K562 (cell line): ENCODE results near the gene RTBDN. TPM values are rescaled to one million over a fixed set of nuclear protein-coding genes. Genes with fewer than 3 reads are reported as not detected.

Experiments
- ARNT ChIP-seq, 2 experiments: fragments of 450-650 bp; IDR thresholded peaks; 2 replicates each; pipeline ENCODE4 v1.6.1; 2016; ENCODE audit warnings: mild to moderate bottlenecking in 1 of 2
- BHLHE40 ChIP-seq: IDR thresholded peaks from 2 replicates; pipeline ENCODE4 v1.6.1; 2011; ENCODE audit warnings: low read length, improper control_type of control experiment
- CAMTA2 ChIP-seq: fragments of 250-450 bp; sonication (Bioruptor Pico); conservative IDR thresholded peaks from 2 replicates; pipeline ENCODE4 v1.5.1; 2022
- CBFA2T3 ChIP-seq: fragments of 450-650 bp; IDR thresholded peaks from 2 replicates; pipeline ENCODE4 v1.6.1; 2017
- CTBP1 ChIP-seq: fragments of 450-650 bp; IDR thresholded peaks from 2 replicates; pipeline ENCODE4 v1.6.1; 2016; ENCODE audit warnings: borderline replicate concordance
- DNMT1 ChIP-seq: fragments of 450-650 bp; IDR thresholded peaks from 2 replicates; pipeline ENCODE4 v1.6.1; 2016; ENCODE audit warnings: antibody characterized with exemption, mild to moderate bottlenecking
- EP400 ChIP-seq: fragments of 450-650 bp; IDR thresholded peaks from 2 replicates; pipeline ENCODE4 v1.6.1; 2017; ENCODE audit warnings: antibody characterized with exemption, mild to moderate bottlenecking, moderate library complexity
- GATAD2A ChIP-seq: fragments of 450-650 bp; IDR thresholded peaks from 2 replicates; pipeline ENCODE4 v1.6.1; 2017
- KLF6 ChIP-seq: fragments of 250-450 bp; sonication (Bioruptor Pico); IDR thresholded peaks from 2 replicates; pipeline ENCODE4 v1.4.0; 2020; ENCODE audit warnings: mild to moderate bottlenecking, moderate library complexity, borderline replicate concordance
- MEF2D ChIP-seq: conservative IDR thresholded peaks from 2 replicates; pipeline ENCODE4 v1.6.1; 2016; ENCODE audit warnings: low read depth, missing genetic modification characterization, missing compliant biosample characterization
- MYNN ChIP-seq, 2 experiments: sonication (generic); formaldehyde crosslinking in 1 of 2; IDR thresholded peaks; 2 replicates each; pipeline versions ENCODE4 v1.5.0 to v1.6.1; 2016 to 2020; ENCODE audit warnings: antibody characterized with exemption in 1 of 2, missing genetic modification reagents in 1 of 2
- NFIX ChIP-seq: fragments of 250-450 bp; sonication (Bioruptor Pico); IDR thresholded peaks from 2 replicates; pipeline ENCODE4 v1.4.0; 2020; ENCODE audit warnings: low read depth, mild to moderate bottlenecking, moderate library complexity
- NR2F6 ChIP-seq: fragments of 450-650 bp; formaldehyde crosslinking; IDR thresholded peaks from 2 replicates; pipeline ENCODE4 v1.4.0; 2020; ENCODE audit warnings: mild to moderate bottlenecking
- RBM34 ChIP-seq: fragments of 200-400 bp; formaldehyde crosslinking; IDR thresholded peaks from 2 replicates; pipeline ENCODE4 v1.6.1; 2018; ENCODE audit warnings: low read length, borderline replicate concordance; ENCODE audit not compliant: insufficient read depth
- SREBF2 ChIP-seq: sonication (generic); formaldehyde crosslinking; IDR thresholded peaks from 2 replicates; pipeline ENCODE4 v1.4.0; 2020; ENCODE audit warnings: mild to moderate bottlenecking, missing genetic modification reagents
- ZNF121 ChIP-seq: sonication (generic); formaldehyde crosslinking; conservative IDR thresholded peaks from 2 replicates; pipeline ENCODE4 v1.8.0; 2022; ENCODE audit warnings: missing genetic modification reagents
- ZNF175 ChIP-seq: fragments of 200-800 bp; sonication (Bioruptor generic); IDR thresholded peaks from 2 replicates; pipeline ENCODE4 v1.6.1; 2016; ENCODE audit warnings: low read depth, mild to moderate bottlenecking, missing genetic modification characterization, missing compliant biosample characterization
- ZNF311 ChIP-seq: fragments of 250-450 bp; sonication (Bioruptor Pico); IDR thresholded peaks from 2 replicates; pipeline ENCODE4 v1.4.0; 2020; ENCODE audit warnings: mild to moderate bottlenecking, moderate library complexity
- ZNF444 ChIP-seq: fragments of 250-450 bp; sonication (Bioruptor Pico); IDR thresholded peaks from 2 replicates; pipeline ENCODE4 v1.4.0; 2020; ENCODE audit warnings: mild to moderate bottlenecking, moderate library complexity
- ZNF551 ChIP-seq: fragments of 250-450 bp; sonication (Bioruptor Pico); IDR thresholded peaks from 2 replicates; pipeline ENCODE4 v1.5.0; 2021; ENCODE audit warnings: mild to moderate bottlenecking, moderate library complexity
- polyA plus RNA-seq, 8 experiments: library from polyadenylated mRNA; depleted of rRNA in 4 of 8; stranded (reverse) in 5 of 8; unstranded in 3 of 8; fragments of >200 nt; fragmentation: Nextera tagmentation in 2 of 8; fragmentation: Illumina TruSeq in 1 of 8; extraction: Ambion mirVana in 2 of 8; extraction: Trizol in 1 of 8; gene quantifications; 2 replicates each; pipeline versions ENCODE4 v1.2.1 to v1.2.3, GENCODE V29; 2011 to 2014; ENCODE audit warnings: inconsistent platforms in 1 of 8, missing spikeins in 1 of 8
- total RNA-seq, 7 experiments: library from RNA; depleted of rRNA in 6 of 7; stranded (reverse); fragments of >200 nt in 6 of 7; fragmentation: Illumina TruSeq in 2 of 7; extraction: Trizol in 2 of 7; gene quantifications; 2 replicates each; pipeline versions ENCODE4 v1.2.1 to v1.2.3, GENCODE V29; 2011 to 2021; ENCODE audit warnings: low replicate concordance in 1 of 7
- TF ChIP-seq, protein P1 (sequence below), 2 experiments: IDR thresholded peaks in 1 of 2; conservative IDR thresholded peaks in 1 of 2; 2 replicates each; pipeline ENCODE4 v1.6.1; 2016; ENCODE audit warnings: low read depth in 2 of 2, mild to moderate bottlenecking in 1 of 2, missing compliant biosample characterization in 1 of 2, missing genetic modification characterization in 1 of 2, moderate library complexity in 1 of 2
- TF ChIP-seq, protein P2 (sequence below): sonication (generic); formaldehyde crosslinking; IDR thresholded peaks from 2 replicates; pipeline ENCODE4 v1.8.0; 2022; ENCODE audit warnings: missing genetic modification reagents, mild to moderate bottlenecking, borderline replicate concordance
- TF ChIP-seq, protein P3 (sequence below): IDR thresholded peaks from 2 replicates; pipeline ENCODE4 v1.6.1; 2011; ENCODE audit not compliant: insufficient read length; ENCODE audit errors: extremely low read depth
- TF ChIP-seq, protein P4 (sequence below): sonication (generic); formaldehyde crosslinking; IDR thresholded peaks from 2 replicates; pipeline ENCODE4 v1.8.1; 2023; ENCODE audit warnings: mild to moderate bottlenecking, missing genetic modification reagents, moderate library complexity

RTBDN gene
- total and polyA plus RNA-seq, 9 of the 15 experiments (the other 6 are each of a cell fraction or from before 2014, with no cell fraction given): 0.20 to 2.3 (median 0.72) TPM; not detected in 1

DNA sequence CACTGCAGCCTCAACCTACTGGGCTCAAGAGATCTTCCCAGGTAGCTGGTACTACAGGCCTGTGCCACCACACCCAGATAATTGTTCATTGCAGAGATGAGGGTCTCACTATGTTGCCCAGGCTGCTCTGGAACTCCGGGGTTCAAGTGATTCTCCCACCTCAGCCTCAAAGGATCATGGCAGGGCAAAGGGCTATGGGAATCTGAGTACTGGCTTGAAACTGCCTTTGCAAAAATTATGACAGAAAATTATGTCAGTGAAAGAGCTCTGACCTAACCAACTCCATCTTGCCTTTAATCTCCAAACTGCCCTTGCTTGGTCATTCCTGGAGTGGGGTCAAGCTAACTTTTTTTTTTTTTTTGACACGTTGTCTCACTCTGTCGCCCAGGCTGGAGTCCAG is 48.2 kb upstream of the RTBDN start (continued):
- TF ChIP-seq, protein P1, sequence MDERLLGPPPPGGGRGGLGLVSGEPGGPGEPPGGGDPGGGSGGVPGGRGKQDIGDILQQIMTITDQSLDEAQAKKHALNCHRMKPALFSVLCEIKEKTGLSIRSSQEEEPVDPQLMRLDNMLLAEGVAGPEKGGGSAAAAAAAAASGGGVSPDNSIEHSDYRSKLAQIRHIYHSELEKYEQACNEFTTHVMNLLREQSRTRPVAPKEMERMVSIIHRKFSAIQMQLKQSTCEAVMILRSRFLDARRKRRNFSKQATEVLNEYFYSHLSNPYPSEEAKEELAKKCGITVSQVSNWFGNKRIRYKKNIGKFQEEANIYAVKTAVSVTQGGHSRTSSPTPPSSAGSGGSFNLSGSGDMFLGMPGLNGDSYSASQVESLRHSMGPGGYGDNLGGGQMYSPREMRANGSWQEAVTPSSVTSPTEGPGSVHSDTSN (CRISPR knock-in tag; IDR thresholded peaks at IDR 0.05; ENCODE audit: low read depth): no peak
- TF ChIP-seq, protein P1 (tag; conservative IDR thresholded peaks at IDR 0.05; ENCODE audit: low read depth): 0 out of 2 replicates have a peak, but pooled peaks have one; percentile 32
- TF ChIP-seq EP400: no peak
- TF ChIP-seq CAMTA2 (CRISPR knock-in tag): no peak
- 0 out of 2 replicates have a peak, but pooled peaks have one; percentile 39 for TF ChIP-seq ZNF175 (CRISPR knock-in tag)
- no peak for TF ChIP-seq NFIX
- TF ChIP-seq ARNT (IDR thresholded peaks at IDR 0.05): no peak
- TF ChIP-seq BHLHE40: no peak
- no peak for TF ChIP-seq RBM34
- peak; percentile 82 for TF ChIP-seq MEF2D (tag)
- no peak for TF ChIP-seq NR2F6
- TF ChIP-seq, protein P2, sequence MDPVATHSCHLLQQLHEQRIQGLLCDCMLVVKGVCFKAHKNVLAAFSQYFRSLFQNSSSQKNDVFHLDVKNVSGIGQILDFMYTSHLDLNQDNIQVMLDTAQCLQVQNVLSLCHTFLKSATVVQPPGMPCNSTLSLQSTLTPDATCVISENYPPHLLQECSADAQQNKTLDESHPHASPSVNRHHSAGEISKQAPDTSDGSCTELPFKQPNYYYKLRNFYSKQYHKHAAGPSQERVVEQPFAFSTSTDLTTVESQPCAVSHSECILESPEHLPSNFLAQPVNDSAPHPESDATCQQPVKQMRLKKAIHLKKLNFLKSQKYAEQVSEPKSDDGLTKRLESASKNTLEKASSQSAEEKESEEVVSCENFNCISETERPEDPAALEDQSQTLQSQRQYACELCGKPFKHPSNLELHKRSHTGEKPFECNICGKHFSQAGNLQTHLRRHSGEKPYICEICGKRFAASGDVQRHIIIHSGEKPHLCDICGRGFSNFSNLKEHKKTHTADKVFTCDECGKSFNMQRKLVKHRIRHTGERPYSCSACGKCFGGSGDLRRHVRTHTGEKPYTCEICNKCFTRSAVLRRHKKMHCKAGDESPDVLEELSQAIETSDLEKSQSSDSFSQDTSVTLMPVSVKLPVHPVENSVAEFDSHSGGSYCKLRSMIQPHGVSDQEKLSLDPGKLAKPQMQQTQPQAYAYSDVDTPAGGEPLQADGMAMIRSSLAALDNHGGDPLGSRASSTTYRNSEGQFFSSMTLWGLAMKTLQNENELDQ (CRISPR knock-in tag): no peak
- TF ChIP-seq, protein P3, sequence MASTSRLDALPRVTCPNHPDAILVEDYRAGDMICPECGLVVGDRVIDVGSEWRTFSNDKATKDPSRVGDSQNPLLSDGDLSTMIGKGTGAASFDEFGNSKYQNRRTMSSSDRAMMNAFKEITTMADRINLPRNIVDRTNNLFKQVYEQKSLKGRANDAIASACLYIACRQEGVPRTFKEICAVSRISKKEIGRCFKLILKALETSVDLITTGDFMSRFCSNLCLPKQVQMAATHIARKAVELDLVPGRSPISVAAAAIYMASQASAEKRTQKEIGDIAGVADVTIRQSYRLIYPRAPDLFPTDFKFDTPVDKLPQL: no peak
- no peak for TF ChIP-seq SREBF2 (CRISPR knock-in tag)
- TF ChIP-seq ZNF444 (CRISPR knock-in tag): peak; percentile 62; the same call in 1 of the 2 replicates
- peak; percentile 86 for TF ChIP-seq ZNF121 (CRISPR knock-in tag)
- no peak for TF ChIP-seq ZNF551 (CRISPR knock-in tag)
- TF ChIP-seq DNMT1: no peak
- peak; percentile 89 for TF ChIP-seq ZNF311 (CRISPR knock-in tag)
- TF ChIP-seq CBFA2T3: no peak
- no peak for TF ChIP-seq GATAD2A
- TF ChIP-seq MYNN (IDR thresholded peaks at IDR 0.05): no peak
- TF ChIP-seq MYNN (CRISPR knock-in tag; IDR thresholded peaks at IDR 0.05): no peak
- peak; percentile 86 for TF ChIP-seq KLF6 (CRISPR knock-in tag)
- TF ChIP-seq, protein P4, sequence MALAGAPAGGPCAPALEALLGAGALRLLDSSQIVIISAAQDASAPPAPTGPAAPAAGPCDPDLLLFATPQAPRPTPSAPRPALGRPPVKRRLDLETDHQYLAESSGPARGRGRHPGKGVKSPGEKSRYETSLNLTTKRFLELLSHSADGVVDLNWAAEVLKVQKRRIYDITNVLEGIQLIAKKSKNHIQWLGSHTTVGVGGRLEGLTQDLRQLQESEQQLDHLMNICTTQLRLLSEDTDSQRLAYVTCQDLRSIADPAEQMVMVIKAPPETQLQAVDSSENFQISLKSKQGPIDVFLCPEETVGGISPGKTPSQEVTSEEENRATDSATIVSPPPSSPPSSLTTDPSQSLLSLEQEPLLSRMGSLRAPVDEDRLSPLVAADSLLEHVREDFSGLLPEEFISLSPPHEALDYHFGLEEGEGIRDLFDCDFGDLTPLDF: no peak
- no peak for TF ChIP-seq CTBP1
